ENCODE results near the gene DNPEP.
"Not testable (repeated sequence)": the region's sequence is repeated elsewhere in the genome, so short reads cannot be mapped to it uniquely, and the experiment has no call there.

The DNPEP gene

GRCh38 chr2:219419331-219420197, 31.9 kb upstream of the DNPEP start:
- no peak for DNase-seq (ENCODE audit: low read depth)

- DNase-seq (ENCODE audit: low read depth), result no peak
Measured at GRCh38 chr2:219419012-219419324, 31.3 kb upstream of the DNPEP start.

DNA sequence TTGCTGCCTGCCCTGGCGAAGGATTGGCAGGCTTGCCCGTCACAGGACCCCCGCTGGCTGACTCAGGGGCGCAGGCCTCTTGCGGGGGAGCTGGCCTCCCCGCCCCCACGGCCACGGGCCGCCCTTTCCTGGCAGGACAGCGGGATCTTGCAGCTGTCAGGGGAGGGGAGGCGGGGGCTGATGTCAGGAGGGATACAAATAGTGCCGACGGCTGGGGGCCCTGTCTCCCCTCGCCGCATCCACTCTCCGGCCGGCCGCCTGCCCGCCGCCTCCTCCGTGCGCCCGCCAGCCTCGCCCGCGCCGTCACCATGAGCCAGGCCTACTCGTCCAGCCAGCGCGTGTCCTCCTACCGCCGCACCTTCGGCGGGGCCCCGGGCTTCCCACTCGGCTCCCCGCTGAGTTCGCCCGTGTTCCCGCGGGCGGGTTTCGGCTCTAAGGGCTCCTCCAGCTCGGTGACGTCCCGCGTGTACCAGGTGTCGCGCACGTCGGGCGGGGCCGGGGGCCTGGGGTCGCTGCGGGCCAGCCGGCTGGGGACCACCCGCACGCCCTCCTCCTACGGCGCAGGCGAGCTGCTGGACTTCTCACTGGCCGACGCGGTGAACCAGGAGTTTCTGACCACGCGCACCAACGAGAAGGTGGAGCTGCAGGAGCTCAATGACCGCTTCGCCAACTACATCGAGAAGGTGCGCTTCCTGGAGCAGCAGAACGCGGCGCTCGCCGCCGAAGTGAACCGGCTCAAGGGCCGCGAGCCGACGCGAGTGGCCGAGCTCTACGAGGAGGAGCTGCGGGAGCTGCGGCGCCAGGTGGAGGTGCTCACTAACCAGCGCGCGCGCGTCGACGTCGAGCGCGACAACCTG, 30.7 kb upstream of the DNPEP start, which contains the start of gene DES:
Gene DES (plus strand): TSS at position 223 of the 857 bp plus-strand sequence. CDS start 86 bp downstream, at position 309.
- no peak for DNase-seq (ENCODE audit: low read depth)

DNA sequence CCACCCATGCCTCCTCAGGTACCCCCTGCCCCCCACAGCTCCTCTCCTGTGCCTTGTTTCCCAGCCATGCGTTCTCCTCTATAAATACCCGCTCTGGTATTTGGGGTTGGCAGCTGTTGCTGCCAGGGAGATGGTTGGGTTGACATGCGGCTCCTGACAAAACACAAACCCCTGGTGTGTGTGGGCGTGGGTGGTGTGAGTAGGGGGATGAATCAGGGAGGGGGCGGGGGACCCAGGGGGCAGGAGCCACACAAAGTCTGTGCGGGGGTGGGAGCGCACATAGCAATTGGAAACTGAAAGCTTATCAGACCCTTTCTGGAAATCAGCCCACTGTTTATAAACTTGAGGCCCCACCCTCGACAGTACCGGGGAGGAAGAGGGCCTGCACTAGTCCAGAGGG, 29.7 kb upstream of the DNPEP start:
- peak; percentile 57 for DNase-seq (ENCODE audit: low read depth)

GRCh38 chr2:219416938-219417337, 29.2 kb upstream of the DNPEP start:
- no peak for DNase-seq (ENCODE audit: low read depth)

GRCh38 chr2:219416235-219416602, 28.5 kb upstream of the DNPEP start:
- DNase-seq (ENCODE audit: low read depth), result no peak

DNA sequence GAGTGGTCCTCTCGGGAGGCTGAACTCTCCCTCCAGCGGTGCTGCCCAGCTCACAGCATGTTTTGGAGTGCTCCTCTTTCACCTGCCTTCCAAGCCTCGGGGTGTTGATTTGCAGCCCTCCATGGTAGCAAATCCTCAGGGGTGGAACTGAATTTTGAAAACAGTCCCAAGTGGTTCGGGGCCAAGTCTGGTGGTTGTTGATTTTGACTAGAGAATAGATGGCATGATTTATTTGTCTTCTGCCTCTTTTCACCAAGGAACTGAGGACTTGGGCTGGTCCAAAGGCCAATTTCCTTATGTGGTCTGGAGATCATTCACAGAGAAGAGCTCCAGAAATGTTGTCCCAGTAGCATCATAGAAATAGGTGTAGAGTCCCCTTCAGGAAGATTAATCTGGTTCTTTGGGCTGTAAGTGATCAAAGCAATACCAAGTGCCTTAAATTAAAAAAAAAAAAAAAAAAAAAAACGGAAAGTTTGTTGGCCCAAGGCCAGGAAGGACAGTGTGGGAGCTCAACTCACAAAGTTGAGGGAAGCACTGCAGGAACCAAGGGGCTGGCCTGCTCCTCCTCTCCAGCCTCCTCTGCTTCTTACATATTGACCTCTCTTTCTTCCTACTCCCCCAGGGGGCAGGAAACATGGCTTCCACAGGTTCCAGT, 28.0 kb upstream of the DNPEP start:
- DNase-seq (ENCODE audit: low read depth), result no peak

DNA sequence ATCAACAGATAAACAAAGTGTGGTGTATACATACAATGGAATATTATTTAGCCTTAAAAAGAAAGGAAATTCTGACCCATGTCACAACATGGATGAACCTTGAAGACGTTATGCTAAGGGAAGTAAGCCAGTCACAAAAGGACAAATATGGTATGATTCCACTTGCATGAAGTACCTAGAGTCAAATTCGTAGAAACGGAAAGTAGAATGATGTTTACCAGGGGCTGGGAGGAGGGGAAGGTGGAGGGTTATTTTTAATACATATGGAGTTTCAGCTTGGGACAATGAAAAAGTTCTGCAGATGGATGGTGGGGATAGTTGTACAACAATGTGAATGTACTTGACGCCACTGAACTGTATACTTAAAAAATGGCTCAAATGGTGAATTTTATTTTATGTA, 27.1 kb upstream of the DNPEP start:
- DNase-seq (ENCODE audit: low read depth), result no peak

DNA sequence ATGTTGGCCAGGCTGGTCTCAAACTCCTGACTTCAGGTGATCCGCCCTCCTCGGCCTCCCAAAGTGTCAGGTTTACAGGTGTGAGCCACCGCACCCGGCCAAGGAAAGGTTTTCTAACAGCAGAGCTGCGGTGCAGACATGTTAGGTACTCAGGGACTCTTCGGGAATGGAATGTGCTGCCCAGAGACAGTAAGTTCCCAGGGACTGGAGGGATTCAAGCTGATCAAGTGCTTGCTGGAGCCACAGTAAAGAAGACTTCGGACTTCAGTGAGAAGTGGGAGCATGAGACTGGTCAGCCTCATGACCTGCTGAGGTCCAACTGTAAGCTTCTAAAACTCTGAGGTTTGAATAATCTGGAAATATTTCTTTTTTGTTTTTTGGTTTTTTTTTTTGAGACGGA, 22.7 kb upstream of the DNPEP start:
- no peak for DNase-seq (ENCODE audit: low read depth)

- no peak for DNase-seq (ENCODE audit: low read depth)
Measured at GRCh38 chr2:219409619-219410018, 21.9 kb upstream of the DNPEP start.

- no peak for DNase-seq (ENCODE audit: low read depth)
Measured at GRCh38 chr2:219408631-219409030, 20.9 kb upstream of the DNPEP start.

DNA sequence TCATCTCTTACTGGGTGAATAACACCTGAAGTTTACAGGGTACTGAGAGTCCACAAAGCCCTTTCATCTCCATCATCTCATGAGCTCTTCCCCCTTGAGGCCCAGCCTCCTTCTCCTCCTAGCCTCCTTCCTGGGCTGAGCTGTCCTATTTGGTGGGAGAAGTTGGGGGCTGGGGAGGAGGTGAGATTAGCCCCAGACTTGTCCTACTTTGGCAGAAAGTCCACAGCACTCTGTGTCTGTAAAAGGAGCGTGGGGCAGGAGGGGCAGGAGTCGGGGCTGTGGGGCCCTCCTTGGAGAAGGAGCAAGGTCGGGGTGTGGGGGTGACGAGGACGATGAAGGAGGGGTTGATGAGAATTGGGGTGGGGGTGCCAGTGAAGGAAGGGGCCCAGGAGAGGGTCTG, 20.5 kb upstream of the DNPEP start:
- no peak for DNase-seq (ENCODE audit: low read depth)

GRCh38 chr2:219407343-219407742, 19.6 kb upstream of the DNPEP start:
- not testable (repeated sequence) for DNase-seq (ENCODE audit: low read depth)

DNA sequence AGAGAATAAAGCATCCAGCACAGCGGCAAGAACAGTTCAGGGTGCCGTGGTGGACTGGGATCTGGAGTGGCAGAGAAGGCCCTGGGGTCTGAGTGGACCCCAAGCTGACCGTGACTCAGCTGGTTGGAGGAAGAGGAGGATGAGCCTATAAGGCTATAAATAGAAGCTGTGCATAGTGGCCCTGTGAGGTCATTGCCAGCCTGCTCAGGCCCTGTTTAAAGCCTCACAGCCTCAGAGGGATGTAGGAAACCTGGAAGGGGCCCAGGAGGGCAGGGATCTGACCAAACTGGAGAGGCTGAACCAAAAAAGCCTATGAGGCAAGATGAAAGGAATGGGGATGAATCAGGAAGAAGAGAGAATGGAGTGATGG, 19.1 kb upstream of the DNPEP start:
- no peak for DNase-seq (ENCODE audit: low read depth)

DNA sequence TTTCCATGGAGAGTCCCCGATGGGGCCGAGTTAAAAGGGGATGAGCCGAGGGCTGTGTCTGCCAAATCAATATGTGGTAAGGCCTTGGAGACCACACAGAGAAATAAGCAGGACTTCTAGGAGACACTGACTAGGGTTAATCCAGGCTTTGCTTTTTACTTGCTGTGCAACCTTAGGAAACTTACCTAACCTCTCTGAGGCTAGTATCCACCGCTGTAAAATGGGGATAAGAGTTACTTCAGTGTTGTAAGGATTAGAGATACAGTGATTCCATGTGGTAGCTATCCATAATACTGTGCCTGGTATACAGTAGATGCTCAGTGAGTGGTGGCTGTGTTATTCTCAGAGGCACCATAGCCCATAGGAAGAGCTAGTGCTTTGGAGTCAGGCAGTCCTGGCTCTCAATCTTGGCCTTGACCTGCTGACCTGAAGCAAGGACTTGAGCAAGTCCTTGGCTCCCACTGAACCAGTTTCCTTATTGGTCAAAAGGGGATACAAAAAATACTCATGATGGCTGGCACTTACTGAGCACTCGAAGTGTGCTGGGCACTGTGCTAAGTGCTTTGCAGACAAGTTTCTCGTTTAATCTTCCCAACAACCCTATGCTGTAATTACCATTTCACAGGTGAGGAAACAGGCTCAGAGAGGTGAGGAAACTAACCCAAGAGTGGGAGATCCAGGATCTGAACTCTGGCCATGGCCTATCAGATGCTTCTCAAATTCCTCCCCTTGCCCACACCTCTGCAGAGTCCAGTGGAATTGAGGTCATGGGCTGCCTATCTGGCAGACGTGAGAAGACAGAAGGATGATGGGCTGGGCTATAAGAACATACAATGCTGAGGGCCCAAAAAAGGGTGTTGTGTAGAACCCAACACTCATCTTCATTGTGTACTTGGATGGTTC, 18.5 kb upstream of the DNPEP start:
- no peak for DNase-seq (ENCODE audit: low read depth)

- no peak for DNase-seq (ENCODE audit: low read depth)
Measured at GRCh38 chr2:219405451-219405850, 17.7 kb upstream of the DNPEP start.

DNA sequence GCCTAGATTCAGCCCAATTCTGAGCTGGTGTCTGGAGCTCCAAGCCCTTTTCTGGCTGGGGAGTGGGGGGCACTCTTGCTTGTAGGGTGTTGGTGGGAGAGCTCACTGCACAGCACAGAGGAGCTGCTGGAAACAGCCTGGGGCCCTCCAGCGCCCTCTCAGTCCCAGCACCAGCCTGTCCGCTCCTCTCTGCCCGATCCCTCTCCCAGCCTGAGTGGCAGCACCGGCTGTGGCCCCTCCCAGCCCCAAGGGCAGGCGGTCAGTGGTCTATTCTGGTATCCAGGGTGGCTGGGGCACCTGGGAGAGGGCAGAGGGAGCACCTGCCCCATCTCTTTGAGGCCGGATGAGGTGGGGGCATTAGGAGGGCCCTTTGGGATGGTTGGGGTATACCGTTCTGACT, 17.2 kb upstream of the DNPEP start:
- no peak for DNase-seq (ENCODE audit: low read depth)

DNA sequence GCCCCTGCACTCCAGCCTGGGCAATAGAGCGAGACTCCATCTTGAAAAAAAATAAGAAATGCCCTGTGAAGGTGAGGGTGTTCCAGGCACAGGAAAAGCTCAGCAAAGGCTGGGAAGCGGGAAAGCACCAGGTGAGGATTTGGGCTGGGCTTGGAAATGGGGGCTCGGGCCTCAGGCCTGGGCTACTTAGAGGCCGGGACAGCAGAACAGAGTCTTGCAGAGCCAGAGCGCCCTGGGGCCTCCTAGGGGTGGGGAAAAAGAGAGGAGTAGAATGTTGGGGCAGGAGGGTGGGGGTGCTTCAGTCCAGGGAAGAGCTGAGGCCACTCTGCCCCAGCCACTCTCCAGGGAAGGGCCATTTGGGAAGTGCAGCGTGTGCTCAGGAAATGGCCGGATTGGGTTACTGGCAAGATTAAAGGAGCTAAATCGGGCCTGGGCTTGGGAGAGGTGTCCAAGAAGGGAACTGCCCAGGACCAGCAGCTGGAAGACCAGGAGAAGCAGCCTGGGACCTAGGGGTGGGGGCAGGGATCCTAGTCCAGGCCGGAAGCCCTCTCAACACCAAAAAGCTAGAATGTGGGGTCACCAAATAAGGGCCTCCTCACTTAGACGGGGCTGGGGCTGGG, 16.7 kb upstream of the DNPEP start:
- DNase-seq (ENCODE audit: low read depth), result no peak

- DNase-seq (ENCODE audit: low read depth), result no peak
Measured at GRCh38 chr2:219403861-219404260, 16.1 kb upstream of the DNPEP start.

GRCh38 chr2:219402665-219403515, 15.2 kb upstream of the DNPEP start:
- peak; percentile 43 for DNase-seq (ENCODE audit: low read depth)
